ENCODE measurements around the gene RPLP2. TPM values are rescaled to one million over a fixed set of nuclear protein-coding genes. Genes with fewer than 3 reads are reported as not detected.

Gene RPLP2
- total RNA-seq, 1 donor from 2014 or later, result 2,188 TPM

DNA sequence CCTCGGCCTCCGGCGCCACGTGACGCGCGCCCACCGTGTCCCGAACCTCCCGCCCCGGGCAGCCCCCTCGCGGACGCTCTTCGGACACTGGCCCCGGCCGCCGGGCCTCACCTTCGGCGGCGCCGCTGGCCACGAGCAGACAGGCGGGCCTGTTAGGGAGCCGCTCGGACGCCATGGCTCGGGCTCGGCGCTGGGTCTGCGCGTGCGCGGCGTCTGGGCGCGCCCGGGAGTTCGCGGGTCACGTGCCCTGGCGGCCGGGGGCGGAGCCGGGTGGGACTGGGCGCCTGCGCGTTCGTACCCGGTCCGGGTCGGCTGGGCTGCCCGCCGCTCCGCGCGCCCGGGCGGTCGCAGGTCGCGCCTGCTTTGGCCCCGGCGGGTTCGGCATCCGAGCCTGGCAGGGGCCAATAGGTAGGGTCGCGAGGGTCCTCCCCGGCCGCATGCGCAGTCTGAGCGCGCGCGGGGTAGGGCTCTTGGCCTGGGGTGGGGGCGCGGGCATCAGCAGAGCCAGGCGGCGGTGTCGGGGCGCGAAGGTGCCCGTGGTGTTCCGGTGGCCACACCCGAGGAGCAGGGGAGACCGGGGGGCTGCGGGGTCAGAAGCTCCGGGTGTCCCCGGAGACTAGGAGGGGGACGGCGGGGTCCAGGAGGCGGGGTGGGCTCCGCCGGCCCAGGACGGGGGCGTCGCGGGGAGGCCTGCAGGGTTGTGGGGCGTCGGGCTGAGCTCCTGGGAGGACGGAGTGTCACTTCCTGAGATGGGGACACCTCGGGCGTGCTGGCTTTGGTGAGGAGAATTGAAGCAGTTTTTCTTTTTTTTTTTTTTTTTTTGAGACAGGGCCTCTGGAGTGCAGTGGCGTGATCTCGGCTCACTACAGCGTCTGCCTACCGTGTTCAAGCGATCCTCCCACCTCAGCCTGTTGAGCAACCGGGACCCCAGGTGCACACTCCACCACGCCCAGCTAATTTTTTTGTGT, 32.2 kb upstream of the RPLP2 start, which contains the start of gene GATD1:
GATD1 (minus strand) TSS at position 200 of the 968 bp plus-strand sequence; CDS start at position 175, 25 bp downstream.
- TF ChIP-seq, protein P1, sequence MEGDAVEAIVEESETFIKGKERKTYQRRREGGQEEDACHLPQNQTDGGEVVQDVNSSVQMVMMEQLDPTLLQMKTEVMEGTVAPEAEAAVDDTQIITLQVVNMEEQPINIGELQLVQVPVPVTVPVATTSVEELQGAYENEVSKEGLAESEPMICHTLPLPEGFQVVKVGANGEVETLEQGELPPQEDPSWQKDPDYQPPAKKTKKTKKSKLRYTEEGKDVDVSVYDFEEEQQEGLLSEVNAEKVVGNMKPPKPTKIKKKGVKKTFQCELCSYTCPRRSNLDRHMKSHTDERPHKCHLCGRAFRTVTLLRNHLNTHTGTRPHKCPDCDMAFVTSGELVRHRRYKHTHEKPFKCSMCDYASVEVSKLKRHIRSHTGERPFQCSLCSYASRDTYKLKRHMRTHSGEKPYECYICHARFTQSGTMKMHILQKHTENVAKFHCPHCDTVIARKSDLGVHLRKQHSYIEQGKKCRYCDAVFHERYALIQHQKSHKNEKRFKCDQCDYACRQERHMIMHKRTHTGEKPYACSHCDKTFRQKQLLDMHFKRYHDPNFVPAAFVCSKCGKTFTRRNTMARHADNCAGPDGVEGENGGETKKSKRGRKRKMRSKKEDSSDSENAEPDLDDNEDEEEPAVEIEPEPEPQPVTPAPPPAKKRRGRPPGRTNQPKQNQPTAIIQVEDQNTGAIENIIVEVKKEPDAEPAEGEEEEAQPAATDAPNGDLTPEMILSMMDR (IDR thresholded peaks at IDR 0.05; ENCODE audit: unreplicated experiment), result no peak
- peak; percentile 97 for DNase-seq (ENCODE audit: low spot score)
- peak within 1 kb of the TSS; percentile 94 for H3K4me3 Mint-ChIP-seq (ENCODE audit: unreplicated experiment)
- no peak within 1 kb of the TSS for H3K27ac Mint-ChIP-seq (ENCODE audit: unreplicated experiment)
- H3K9me3 Mint-ChIP-seq (ENCODE audit: unreplicated experiment), result no peaks in the 10 kb centered on the region
- peaks cover 6% of the 10 kb centered on the region for H3K27me3 Mint-ChIP-seq (ENCODE audit: unreplicated experiment)
- peaks cover 3% of the 10 kb centered on the region for H3K36me3 Mint-ChIP-seq (ENCODE audit: low read depth, unreplicated experiment)
- H3K4me1 Mint-ChIP-seq (ENCODE audit: unreplicated experiment), result peaks cover 9% of the 10 kb centered on the region

DNA sequence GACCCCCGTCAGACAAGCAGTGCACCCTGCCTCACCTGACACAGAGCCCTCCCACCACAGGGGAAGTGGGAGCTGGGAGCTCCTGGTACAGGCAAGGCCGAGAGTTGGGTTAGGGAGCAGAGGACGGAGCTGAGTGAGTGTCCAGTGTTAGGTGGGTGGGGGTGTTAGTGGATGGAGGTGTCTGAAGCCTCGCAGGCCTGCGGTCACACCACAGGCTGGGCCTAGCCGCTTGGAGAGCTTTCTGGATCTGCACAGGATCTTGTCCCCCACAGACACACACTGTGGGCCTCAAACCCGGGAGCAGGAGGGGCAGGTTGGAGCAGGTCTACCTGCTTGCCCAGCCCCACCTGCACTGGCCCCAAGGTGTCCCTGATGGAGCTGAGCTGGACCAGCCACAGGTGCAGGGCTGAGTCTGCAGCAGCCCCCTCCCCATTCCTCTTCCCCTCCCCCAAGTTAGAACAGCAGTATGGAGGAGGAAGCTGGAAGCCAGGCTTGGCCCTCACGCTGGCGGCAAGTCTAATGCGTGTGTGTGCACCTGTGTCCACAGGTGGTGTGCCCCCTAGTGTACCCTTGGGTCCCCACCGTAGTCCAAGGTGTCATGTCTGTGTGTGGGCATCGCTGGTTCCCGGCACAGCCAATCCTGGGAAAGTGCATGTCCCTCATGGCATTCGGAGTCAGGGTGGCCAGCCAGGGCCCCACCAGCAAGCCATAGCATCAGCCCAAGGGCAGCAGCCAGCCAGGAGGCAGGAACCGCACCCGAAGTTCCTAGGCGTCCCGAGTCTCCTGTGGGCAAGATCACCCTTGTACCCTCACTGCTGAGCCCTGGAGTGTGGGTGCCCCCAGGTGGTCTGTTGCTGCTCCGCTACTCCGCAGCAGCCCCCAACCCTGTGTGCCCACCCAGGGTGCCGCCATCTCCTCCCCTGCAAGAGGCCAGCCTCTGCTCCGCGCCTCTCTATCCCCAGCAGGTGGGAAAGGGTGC, 30.5 kb upstream of the RPLP2 start:
- Mint-ChIP-seq H3K4me1 (ENCODE audit: unreplicated experiment) (peaks cover 14% of the 10 kb centered on the region), H3K27me3 (ENCODE audit: unreplicated experiment) (peaks cover 6% of the 10 kb centered on the region), H3K4me3 (ENCODE audit: unreplicated experiment) (no peak overlapping the region), H3K36me3 (ENCODE audit: low read depth, unreplicated experiment) (peaks cover 6% of the 10 kb centered on the region), H3K27ac (ENCODE audit: unreplicated experiment) (no peak overlapping the region), H3K9me3 (ENCODE audit: unreplicated experiment) (no peaks in the 10 kb centered on the region)
- no peak for DNase-seq (ENCODE audit: low spot score)
- TF ChIP-seq, protein P1 (IDR thresholded peaks at IDR 0.05; ENCODE audit: unreplicated experiment), result no peak

DNA sequence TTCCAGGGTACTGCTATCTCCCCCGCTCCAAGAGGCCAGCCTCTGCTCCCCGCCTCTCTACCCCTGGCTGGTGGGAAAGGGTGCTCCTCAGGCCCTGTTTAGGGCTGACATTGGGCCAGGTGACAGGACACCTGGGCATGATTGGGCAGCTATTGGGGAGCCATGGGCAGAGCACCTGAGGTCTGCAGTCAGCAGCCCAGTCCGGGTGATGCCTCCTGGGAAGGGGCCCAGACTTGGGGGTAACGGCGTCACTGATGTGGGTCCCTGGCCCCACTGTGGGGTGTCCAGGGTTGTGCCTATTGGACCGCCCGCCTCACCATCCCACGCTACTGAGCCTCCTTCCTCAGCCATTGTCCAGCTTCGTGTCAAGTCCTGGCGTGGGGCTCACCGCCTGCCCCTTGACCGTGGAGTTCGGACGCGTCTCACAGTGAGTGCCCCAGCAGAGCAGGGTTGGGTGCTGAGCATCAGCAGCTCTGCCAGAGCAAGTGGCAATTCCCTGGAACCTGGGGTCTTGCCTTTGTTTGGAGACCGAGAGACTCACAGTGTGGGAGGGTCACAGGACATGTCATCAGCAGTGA, 29.7 kb upstream of the RPLP2 start:
- Mint-ChIP-seq H3K4me1 (ENCODE audit: unreplicated experiment) (peaks cover 14% of the 10 kb centered on the region), H3K27me3 (ENCODE audit: unreplicated experiment) (peaks cover 6% of the 10 kb centered on the region), H3K27ac (ENCODE audit: unreplicated experiment) (no peak overlapping the region)

DNA sequence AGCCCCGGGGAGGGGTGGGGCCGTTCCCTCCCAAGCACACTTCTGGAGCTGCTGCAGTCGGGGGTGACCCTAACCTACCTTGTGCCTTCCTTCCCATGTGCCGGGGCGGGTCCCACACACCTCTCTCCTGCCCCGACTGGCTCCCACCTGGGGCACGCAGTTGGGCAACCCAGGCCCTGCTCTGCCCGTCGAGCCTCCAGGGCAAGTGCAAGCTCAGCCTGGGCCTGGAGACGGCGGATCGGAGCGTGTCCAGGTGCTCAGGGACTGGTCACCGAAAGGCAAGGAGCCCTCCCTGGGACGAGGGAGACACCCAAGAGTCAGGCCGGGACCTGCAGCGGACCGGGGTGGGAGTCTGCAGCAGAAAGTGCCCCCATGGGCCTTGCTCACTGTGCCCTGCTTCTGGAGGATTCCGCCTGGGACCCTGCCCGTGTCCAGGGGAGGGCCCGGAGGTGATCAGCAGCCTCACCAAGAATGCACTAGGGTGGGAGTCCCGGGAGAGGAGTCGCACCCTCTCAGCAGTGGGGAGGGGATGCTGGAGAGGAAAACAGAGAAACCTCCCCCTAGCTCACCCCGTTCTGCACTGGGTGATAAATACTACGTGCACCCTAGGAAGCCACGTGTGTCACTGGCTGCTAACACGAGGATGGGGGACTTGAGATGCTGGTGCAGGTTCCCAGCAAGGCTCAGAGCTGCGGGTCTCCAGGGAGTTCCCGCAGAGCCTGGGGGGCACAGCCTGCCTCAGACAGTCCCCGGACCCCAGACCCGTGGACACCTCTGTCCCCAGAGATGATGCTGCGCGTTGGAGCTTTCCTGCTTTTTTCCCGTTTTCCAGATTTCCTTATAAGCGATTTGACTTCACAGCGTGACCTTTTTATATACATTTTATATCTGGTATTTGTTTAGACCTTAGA, 27.2 kb upstream of the RPLP2 start:
- H3K4me1 Mint-ChIP-seq (ENCODE audit: unreplicated experiment), result peaks cover 7% of the 10 kb centered on the region
- H3K27me3 Mint-ChIP-seq (ENCODE audit: unreplicated experiment), result peaks cover 6% of the 10 kb centered on the region
- TF ChIP-seq, protein P1 (IDR thresholded peaks at IDR 0.05; ENCODE audit: unreplicated experiment), result no peak
- peaks cover 6% of the 10 kb centered on the region for H3K36me3 Mint-ChIP-seq (ENCODE audit: low read depth, unreplicated experiment)
- no peak for DNase-seq (ENCODE audit: low spot score)
- H3K9me3 Mint-ChIP-seq (ENCODE audit: unreplicated experiment), result no peaks in the 10 kb centered on the region
- no peak overlapping the region for H3K27ac Mint-ChIP-seq (ENCODE audit: unreplicated experiment)
- H3K4me3 Mint-ChIP-seq (ENCODE audit: unreplicated experiment), result no peak overlapping the region

More for the DNA sequence above, 29.7 kb upstream of the RPLP2 start:
- no peaks in the 10 kb centered on the region for H3K9me3 Mint-ChIP-seq (ENCODE audit: unreplicated experiment)
- TF ChIP-seq, protein P1 (IDR thresholded peaks at IDR 0.05; ENCODE audit: unreplicated experiment), result no peak
- peak overlapping the region; percentile 9 for H3K4me3 Mint-ChIP-seq (ENCODE audit: unreplicated experiment)
- peaks cover 6% of the 10 kb centered on the region for H3K36me3 Mint-ChIP-seq (ENCODE audit: low read depth, unreplicated experiment)
- no peak for DNase-seq (ENCODE audit: low spot score)

All from endothelial cell (in vitro differentiated cells).